Epithelial cell of prostate (primary cell): ENCODE results near the gene FXYD4.

Experiments
- DNase-seq: peaks from one replicate; pipeline ENCODE4 v3.0.0-alpha.2; 2011; ENCODE audit warnings: low read depth, low spot score
- H3K27ac ChIP-seq: fragments of 450-650 bp; 2 replicates; pipeline ENCODE4 v1.5.1; 2017; ENCODE audit warnings: mild to moderate bottlenecking

FXYD4 gene

DNA sequence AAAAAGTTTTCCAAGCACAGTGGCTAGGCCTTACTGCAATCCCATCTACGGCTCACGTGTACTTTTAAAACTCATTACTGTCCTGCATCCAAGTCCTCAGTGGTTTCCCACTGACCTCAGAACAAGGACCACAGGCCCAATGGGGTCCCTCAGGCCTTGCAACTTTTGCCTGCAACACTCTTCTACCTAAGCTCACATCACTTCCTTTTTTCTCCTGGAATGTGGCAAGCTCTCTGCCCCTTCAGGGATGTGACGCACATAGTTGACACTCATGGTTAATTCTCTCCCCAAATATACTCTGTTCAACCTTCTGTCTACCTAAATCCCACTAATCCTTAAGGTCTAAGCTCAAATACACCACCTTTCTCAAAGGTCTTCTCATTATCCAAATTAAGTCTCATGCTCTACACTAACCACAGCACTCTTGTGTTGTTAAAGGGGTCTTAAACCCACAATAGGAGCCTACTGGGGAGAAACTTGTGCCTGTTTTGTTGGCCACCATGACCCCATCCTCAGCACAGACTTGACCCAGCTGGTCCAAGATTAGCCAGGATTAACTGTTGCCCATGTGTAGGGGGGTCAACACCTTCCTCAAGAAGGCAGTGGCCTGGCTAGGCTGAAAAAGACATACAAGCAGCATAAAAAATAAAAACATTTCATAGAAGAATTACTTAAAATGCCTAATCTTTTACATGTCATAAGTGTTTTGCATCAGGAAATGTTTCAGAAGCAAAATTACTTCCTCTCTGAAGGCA, 22.3 kb downstream of the FXYD4 start:
- DNase-seq: no peak
- no peak overlapping the region for H3K27ac ChIP-seq

DNA sequence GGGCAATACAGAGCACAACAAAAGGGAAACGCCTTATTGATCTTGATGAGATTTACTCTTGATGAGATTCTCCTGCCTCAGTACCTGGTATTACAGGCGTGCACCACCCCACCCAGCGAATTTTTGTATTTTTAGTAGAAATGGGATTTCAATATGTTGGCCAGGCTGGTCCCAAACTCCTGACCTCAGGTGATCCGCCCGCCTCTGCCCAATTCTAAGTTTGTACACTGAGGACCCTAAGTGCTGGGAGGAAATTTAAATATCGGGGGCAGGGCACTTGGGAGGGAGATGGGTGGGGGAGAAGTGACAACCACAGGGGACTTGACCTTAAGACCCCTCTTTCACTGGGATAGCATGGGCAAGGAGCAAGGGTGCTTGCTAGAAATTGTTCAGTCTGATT, 23.4 kb downstream of the FXYD4 start:
- peak overlapping the region; percentile 92 for H3K27ac ChIP-seq
- no peak for DNase-seq

DNA sequence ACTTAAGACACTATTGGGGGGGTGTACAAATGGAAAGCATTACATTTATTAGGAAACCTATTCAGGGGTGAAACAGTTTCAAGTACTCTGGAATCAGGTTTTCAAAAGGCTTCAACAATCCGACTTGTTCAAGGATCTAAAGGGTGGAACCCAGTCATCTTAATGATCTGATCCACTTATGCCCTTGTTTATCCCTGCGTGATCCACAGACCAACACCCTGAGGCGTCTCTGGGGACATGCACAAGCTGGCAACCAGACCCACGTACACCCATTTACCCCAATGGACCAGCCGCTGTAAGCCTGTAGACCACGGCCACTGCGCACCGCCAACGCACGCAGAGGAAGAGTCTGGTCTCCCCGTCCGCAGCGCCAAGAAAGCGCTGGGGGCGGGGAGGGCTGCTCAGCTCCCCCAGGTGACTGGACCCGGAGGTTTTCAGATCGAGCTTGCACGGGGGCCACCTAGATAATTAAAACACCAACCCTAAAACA, 24.2 kb downstream of the FXYD4 start:
- no peak for DNase-seq
- H3K27ac ChIP-seq: peak overlapping the region; percentile 92

DNA sequence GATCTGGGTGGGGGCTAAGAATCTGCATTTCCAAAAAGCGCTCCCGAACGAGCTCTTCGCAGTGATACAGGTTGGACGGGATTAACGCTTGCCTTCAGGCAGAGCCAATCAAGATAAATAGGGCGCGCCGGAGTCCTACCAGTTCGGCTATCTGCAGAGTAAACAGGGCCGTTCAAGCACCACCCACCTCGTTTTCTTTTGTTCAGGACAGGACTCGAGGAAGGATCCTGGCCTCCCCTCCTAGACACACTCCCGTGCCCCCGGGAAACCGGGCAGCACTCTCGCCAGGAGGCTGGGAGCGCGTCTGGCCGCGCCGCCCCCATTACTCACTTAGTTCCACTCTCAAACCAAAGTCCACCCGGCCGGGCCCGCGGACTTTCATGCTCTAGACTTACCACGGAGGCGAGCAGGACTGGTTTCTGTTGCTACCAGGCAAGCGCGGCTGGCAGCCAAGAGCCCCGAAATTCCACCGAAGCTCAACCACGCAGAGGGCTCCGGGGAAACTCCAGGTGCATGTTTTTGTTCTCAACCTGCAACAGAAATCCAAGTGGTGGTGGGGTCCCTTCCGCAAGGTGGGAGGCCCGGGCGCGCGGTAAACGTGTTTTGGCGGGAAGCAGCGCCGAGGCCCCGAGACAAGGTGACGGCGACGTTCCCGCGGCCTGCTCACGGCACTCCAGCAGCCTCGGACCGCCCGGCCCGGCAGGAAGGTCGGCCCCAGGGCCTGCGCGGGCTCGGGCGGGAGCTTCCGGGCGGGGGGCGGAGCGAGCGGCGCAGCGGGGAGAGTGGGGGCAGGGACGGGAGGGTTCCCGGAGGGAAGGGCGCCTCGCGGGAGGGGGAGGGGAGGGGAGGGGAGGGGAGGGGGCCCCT, 24.9 kb downstream of the FXYD4 start:
- H3K27ac ChIP-seq: peak overlapping the region; percentile 92
- DNase-seq: no peak

DNA sequence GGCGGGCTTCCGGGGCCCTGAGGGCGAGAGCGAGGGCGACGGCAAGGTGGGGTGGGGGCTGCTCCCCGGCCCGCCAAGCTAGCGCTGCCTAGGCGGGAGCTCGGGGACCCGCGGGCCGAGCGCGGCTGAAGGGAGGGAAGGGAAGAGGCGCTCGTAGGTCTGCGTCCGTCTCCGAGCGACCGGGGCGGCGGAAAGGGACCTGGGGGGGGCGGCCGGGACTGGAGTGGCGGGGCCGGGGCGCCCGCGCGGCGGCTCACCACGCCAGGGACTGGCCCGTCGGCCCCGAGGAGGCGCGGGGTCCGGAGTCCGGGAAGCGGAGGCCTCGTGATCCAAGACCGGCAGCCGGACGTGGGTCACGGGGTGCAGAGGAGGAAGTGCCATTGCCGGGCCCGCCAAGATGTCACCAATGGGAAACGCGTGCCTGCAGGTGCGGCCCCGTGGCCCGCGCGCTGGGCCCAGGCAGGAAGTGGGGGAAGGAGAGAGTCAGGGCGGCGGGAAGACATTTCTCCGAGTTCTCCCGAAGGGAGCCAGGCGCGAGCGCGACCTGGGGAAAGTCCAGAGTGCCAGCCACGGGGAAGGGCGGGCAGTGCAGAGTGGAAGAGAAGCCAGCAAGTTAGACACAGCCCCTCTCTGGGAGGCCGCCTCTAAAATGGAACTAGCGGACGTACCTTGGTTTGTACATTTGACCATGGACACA, 25.6 kb downstream of the FXYD4 start:
- no peak for DNase-seq
- H3K27ac ChIP-seq: peak overlapping the region; percentile 92

DNA sequence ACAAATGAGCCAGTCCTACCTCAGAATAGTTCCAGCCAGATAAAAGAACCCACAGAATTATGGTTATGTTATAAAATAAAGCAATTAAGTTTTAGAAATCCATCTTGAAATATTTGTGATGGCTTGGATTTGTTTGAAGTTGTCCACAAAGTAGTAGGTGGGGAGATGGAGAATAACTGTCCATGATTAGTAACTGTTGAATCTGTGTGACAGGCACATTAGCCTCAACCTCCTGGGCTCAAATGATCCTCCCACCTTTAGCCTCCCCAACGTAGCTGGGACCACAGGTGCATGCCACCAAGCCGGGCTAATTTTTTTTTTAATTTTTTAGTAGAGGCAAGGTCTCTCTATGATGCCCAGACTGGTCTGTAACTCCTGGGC, 27.5 kb downstream of the FXYD4 start:
- no peak for DNase-seq
- H3K27ac ChIP-seq: peak overlapping the region; percentile 92

DNA sequence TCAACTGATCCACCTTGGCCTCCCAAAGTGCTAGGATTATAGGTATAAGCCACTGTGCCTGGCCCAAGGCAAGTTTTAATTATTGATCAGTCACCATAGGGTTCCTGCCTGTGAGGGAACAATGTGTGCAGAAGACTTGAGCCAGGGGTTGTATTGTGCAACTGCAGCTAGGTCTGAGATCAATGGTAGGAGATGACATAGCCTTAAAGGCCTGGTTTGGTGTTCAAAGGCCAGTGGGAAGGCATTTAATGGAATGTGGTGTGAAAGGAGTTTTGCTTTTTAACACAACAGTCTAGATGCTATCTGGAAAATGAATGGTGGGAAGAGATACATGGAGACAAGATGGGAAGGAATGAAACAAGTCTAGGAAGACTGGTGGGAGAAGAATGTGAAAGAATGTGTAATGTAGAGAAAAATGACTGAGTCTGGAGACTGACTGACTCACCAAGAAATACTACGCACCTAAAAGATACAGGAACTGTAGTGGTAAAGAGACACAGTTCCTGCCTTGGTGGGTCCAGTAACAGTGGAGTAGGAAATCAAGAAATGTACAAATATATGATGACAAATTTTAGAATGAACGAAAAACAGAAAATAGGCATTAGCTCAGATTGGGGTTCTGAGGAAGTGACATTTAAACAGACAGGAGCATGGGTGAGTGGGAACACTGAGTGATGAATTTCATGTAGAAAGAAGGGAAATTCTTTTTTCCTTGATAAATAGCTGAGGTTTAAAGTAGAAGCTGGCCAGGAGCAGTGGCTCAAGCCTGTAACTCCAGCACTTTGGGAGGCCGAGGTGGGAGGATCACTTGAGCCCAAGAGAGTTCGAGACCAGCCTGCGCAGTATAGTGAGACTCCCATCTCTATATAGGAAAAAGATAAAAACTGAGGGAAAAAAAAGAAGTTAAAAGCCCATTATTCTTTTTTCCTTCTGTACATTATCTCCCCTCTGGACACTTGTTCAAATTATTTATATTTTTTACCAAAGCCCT, 28.2 kb downstream of the FXYD4 start:
- DNase-seq: no peak
- peak overlapping the region; percentile 92 for H3K27ac ChIP-seq

DNA sequence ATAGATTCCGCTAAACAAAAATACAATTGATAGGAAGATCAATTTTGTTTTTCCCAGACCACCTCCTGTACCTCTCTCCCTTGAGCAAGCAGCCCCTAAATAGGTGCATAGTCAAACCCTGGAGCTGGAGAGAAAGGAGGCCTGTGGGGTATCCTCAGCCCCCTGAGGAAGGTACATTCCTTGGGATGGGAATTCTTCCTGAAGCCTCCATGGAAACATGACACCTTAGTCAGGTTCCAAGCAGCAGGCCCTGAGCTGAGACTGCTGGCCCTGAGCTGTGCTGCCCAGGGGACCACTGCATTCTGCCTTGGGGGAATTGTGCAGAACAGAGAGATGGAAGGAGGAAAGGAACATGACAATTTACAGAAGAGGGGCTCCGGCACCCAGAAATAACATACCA, 30.2 kb downstream of the FXYD4 start:
- DNase-seq: no peak
- H3K27ac ChIP-seq: peak overlapping the region; percentile 8

DNA sequence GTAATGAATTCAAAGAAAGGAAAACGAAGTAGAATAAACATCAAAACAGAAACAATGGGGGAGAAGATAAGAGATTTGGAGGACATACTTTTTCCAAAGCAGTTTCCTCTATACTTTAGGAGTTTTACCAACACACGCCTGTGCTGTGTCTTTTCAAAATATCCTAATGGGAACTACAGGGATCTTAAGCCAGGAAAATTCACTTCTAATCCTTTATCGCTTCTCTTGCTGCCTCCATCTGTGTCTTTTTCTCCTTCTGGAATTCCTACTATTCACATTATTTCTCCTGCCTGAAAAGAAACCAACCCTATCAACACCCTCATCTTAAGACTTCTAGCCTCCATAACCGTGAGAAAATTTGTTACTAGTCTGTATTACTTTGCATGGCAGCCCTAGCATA, 30.7 kb downstream of the FXYD4 start:
- H3K27ac ChIP-seq: peak overlapping the region; percentile 8
- no peak for DNase-seq

DNA sequence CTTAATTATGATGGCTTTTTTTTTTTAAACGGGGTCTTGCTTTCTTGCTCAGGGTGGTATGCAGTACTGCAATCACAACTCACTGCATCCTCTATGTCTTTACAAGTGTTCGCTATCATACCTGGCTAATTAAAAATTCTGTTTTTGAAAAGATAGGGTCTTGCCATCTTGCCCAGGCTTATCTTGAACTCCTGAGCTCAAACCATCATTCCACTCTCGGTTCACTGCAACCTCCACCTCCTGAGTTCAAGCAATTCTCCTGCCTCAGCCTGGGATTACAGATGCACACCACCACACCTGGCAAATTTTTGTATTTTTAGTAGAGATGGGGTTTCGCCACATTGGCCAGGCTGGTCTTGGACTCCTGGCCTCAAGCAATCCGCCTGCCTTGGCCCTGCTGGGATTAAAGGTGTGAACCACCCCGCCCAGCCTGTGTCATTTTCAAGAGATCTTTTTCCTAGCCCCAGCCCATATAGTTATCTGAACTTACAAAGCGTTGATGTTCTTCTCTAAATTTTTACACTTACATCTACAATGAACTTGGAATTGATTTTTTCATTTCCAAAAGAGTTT, 31.5 kb downstream of the FXYD4 start:
- peak overlapping the region; percentile 38 for H3K27ac ChIP-seq

DNA sequence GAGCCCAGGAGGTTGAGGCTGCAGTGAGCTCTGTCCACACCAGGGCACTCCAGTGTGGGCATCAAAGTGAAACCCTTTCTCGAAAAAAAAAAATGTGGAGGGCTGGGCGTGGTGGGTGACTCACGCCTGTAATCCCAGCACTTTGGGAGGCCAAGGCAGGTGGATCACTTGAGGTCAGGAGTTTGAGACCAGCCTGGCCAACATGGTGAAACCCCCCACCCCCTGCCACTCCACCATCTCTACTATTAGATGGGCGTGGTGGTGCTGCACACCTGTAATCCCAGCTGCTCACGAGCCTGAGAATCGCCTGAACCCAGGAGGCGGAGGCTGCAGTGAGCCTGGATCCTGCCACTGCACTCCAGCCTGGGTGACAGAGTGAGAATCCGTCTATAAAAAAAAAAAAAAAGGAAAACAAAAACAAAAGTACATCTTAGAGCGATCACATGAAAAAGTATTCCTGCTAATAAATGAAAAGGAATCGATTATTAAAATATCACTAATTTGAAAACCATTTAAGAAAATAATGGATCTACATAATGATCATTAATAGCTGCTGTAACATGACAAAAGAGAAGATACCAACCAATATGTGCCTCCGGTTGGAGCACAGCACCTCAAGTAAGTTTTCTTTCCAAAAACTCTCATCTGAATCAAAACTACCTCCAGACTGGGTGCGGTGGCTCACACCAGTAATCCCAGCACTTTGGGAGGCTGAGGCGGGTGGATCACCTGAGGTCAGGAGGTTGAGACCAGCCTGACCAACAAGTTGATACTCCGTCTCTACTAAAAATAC, 32.7 kb downstream of the FXYD4 start:
- DNase-seq: no peak
- peak overlapping the region; percentile 38 for H3K27ac ChIP-seq

More for the DNA sequence above, 31.5 kb downstream of the FXYD4 start:
- DNase-seq: no peak

DNA sequence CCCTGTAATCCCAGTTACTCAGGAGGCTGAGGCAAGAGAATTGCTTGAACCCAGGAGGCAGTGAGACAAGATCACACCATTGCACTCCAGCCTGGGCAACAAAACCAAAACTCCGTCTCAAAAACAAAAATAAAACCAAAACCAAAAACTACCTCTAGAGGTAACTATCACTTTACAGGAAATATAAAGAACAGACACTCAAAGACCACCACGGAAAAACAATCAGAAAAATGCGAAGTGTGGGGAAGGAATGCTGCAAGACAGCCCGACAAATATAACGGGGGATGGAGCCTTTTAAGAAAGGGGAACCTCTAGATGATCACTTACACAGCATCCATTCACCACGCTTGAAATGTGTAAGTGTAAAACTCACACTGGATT, 33.3 kb downstream of the FXYD4 start:
- peak overlapping the region; percentile 38 for H3K27ac ChIP-seq

DNA sequence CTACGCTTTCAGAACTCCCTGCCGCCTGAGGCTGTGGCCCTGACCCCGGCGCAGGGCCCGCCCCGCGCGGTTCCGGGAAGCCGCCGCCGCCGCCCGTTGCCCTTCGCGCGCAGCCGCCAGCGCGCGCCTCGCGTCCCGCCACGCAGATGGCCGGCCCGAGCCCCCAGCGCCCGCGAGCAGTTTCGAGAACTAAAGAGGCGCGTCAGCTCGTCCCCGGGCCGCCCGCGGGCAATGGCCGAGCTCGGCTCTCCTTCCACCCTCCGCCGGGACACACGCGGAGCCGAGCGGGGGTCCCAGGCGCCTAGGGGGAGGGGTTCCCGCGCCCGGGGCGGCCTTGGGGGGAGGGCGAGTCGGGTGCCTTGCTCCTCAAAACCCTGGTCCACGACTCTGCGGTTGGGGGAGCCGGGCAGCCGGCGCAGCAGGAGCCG, 35.7 kb downstream of the FXYD4 start:
- DNase-seq: no peak
- H3K27ac ChIP-seq: peak overlapping the region; percentile 93

More for the DNA sequence above, 33.3 kb downstream of the FXYD4 start:
- DNase-seq: no peak

DNA sequence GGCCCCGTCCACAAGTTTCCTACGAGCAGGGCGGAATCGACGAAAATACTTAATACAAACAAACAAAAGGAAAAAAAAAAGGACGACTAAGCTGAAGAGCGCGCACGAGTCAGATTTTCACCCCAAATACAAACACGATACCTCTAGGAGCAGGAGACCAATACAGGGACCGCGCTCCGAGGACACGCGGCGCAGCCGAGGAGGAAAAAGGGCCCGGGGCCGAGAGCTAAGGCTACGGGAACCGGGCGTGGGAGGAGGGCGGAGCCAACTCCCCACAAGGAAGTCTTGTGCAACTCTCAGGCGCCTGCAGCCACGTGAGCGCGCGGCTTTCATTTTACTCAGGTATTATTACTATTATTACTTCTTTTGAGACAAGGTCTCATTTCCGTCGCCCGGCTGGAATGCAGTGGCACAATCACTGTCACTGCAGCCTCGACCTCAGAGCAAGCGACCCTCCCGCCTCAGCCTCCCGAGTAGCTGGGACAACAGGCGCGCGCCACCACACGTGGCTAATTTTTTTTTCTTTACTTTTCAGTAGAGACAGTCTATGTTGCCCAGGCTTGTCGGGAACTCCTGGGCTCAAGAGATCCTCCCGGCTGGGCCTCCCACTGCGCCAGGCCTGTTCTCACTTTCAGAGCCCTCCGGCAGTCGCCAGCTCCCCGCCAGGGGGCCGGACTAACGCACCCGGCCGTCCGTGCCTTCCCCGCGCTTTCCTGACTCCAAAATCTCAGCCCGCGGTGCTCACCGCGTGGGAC, 36.3 kb downstream of the FXYD4 start:
- DNase-seq: peak; percentile 76

DNA sequence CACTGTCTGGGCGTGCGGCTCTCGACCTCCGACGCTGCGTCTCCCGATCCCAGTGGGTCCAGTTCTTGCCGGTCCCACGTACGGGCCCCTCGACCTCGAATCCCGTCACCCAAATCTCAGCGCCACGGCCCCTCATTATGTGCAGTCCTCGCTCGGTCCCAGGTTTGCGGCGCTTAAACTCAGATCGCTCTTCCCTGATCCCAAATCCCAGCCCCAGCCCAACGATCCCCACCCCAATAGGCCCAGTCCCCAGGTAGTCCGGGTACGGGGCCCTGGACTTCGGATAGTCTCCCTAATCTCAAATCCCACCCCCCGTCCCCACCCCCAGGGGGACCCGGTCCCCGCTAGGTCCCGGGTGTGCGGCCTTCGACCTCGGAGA, 36.9 kb downstream of the FXYD4 start:
- no peak for DNase-seq
- H3K27ac ChIP-seq: peak overlapping the region; percentile 93

More for the DNA sequence above, 36.3 kb downstream of the FXYD4 start:
- peak overlapping the region; percentile 93 for H3K27ac ChIP-seq

DNA sequence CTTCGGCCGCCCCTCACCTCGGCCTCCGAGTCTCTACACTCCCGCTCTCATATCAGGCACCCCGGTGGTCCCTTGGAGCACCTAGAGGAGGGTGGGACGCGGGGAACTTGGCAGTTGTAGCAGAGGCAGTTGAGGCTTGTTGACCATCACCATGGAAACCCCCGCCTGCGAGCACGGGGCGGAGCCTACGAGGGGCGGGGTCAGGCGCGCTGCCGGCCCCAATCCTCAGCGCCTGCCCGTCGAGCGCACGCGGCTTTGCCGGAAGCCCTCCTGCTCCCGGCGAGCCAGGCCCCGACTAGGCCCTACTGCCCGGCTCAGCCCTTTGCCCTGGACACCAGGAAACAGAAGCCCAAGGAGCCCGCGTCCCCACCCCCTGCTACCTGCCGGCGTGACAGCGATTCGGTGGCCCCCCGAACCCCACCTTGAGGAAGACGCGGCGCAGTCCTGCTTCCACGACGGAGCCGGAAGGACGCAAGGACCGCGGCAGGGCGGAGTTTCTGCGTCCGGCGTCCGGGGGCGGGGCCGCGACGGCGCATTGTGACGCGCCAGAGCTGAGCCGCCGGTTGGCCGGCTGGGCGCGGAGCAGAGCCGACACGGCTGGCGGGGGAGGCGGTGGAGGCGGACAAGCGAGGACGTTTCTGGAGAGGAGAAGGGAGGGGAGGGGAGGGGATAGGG, 37.4 kb downstream of the FXYD4 start, which contains the start of gene HNRNPF:
HNRNPF (minus strand) TSS at position 477 of the 675 bp plus-strand sequence. CDS start 21,302 bp downstream, outside the sequence.
- peak within 1 kb of the TSS; percentile 93 for H3K27ac ChIP-seq

More for the DNA sequence above, 37.4 kb downstream of the FXYD4 start, which contains the start of gene HNRNPF:
- peak; percentile 74 for DNase-seq
